IPS DF 6.9 (cell line): Measurements from ENCODE around the gene SMAD1.

Experiments used
- DNase-seq: peaks from one replicate; pipeline ENCODE4 v3.0.0-alpha.2; 2013; ENCODE audit warnings: low read depth, low spot score
- H3K27ac ChIP-seq: one replicate; pipeline ENCODE4 v1.5.1; 2013; ENCODE audit warnings: low read length, control low read depth
- H3K27me3 ChIP-seq: 2 replicates; pipeline ENCODE4 v1.6.1; 2013; ENCODE audit warnings: mild to moderate bottlenecking, low read length; ENCODE audit not compliant: control insufficient read depth, insufficient read depth
- H3K36me3 ChIP-seq: 2 replicates; pipeline ENCODE4 v1.6.1; 2013; ENCODE audit warnings: low read length; ENCODE audit not compliant: control insufficient read depth, insufficient read depth
- H3K4me1 ChIP-seq: 2 replicates; pipeline ENCODE4 v1.6.1; 2013; ENCODE audit warnings: low read length; ENCODE audit not compliant: control insufficient read depth, insufficient read depth
- H3K4me3 ChIP-seq: 2 replicates; pipeline ENCODE4 v1.5.1; 2013; ENCODE audit warnings: mild to moderate bottlenecking, low read length
- H3K9me3 ChIP-seq: 2 replicates; pipeline ENCODE4 v1.6.1; 2013; ENCODE audit warnings: low read length, inconsistent platforms; ENCODE audit not compliant: control insufficient read depth, insufficient read depth
- WGBS: extraction: QIAGEN DNeasy Blood & Tissue Kit; methylation state at CpG from one replicate; pipeline ENCODE4 v1.1.7; 2013; ENCODE audit warnings: mixed read lengths, missing lambda C conversion rate; ENCODE audit not compliant: insufficient read length, insufficient coverage; 5-methylcytosine and 5-hydroxymethylcytosine counted together

The SMAD1 gene

GRCh38 chr4:145487631-145488030 is 6.0 kb downstream of the SMAD1 start:
- H3K4me3 ChIP-seq, result no peak overlapping the region
- WGBS, result no CpG with 5 or more reads among the region's 3 CpGs
- no peaks in the 10 kb centered on the region for H3K27me3 ChIP-seq
- no peak for DNase-seq
- no peak overlapping the region for H3K27ac ChIP-seq
- no peaks in the 10 kb centered on the region for H3K36me3 ChIP-seq
- no peaks in the 10 kb centered on the region for H3K9me3 ChIP-seq
- peaks cover 1% of the 10 kb centered on the region; the same call in 1 of the 2 replicates for H3K4me1 ChIP-seq

- peaks cover 1% of the 10 kb centered on the region; the same call in 1 of the 2 replicates for H3K4me1 ChIP-seq
- H3K4me3 ChIP-seq, result no peak overlapping the region
- H3K27me3 ChIP-seq, result no peaks in the 10 kb centered on the region
- H3K9me3 ChIP-seq, result no peaks in the 10 kb centered on the region
- no CpG with 5 or more reads among the region's 2 CpGs for WGBS
- DNase-seq, result no peak
- no peaks in the 10 kb centered on the region for H3K36me3 ChIP-seq
- H3K27ac ChIP-seq, result no peak overlapping the region
Measured at GRCh38 chr4:145488310-145488709, 6.7 kb downstream of the SMAD1 start.

GRCh38 chr4:145489556-145489955 is 7.9 kb downstream of the SMAD1 start:
- Histone ChIP-seq H3K27ac (no peak overlapping the region), H3K27me3 (no peaks in the 10 kb centered on the region), H3K4me1 (0 out of 2 replicates have a peak, but pooled peaks cover 1% of the 10 kb centered on the region), H3K36me3 (no peaks in the 10 kb centered on the region), H3K9me3 (no peaks in the 10 kb centered on the region), H3K4me3 (no peak overlapping the region)
- DNase-seq, result no peak
- 100% methylated on average over 1 of the region's 3 CpGs for WGBS

- H3K4me1 ChIP-seq, result 0 out of 2 replicates have a peak, but pooled peaks cover 1% of the 10 kb centered on the region
- H3K9me3 ChIP-seq, result no peaks in the 10 kb centered on the region
- H3K4me3 ChIP-seq, result no peak overlapping the region
- no peak overlapping the region for H3K27ac ChIP-seq
- DNase-seq, result no peak
- WGBS, result no CpG with 5 or more reads among the region's 1 CpG
- no peaks in the 10 kb centered on the region for H3K27me3 ChIP-seq
- no peaks in the 10 kb centered on the region for H3K36me3 ChIP-seq
Measured at GRCh38 chr4:145490361-145490760, 8.7 kb downstream of the SMAD1 start.

- 0 out of 2 replicates have a peak, but pooled peaks cover 1% of the 10 kb centered on the region for H3K4me1 ChIP-seq
- no peaks in the 10 kb centered on the region for H3K9me3 ChIP-seq
- no peak overlapping the region for H3K4me3 ChIP-seq
- no CpG with 5 or more reads among the region's 1 CpG for WGBS
- DNase-seq, result no peak
- no peak overlapping the region for H3K27ac ChIP-seq
- H3K36me3 ChIP-seq, result no peaks in the 10 kb centered on the region
- H3K27me3 ChIP-seq, result no peaks in the 10 kb centered on the region
Measured at GRCh38 chr4:145490796-145491195, 9.1 kb downstream of the SMAD1 start.

GRCh38 chr4:145492376-145492775 is 10.7 kb downstream of the SMAD1 start:
- Histone ChIP-seq H3K27ac (no peak overlapping the region), H3K27me3 (no peaks in the 10 kb centered on the region), H3K4me3 (no peak overlapping the region), H3K4me1 (0 out of 2 replicates have a peak, but pooled peaks cover 1% of the 10 kb centered on the region), H3K9me3 (no peaks in the 10 kb centered on the region), H3K36me3 (no peaks in the 10 kb centered on the region)
- no CpG with 5 or more reads among the region's 3 CpGs for WGBS
- no peak for DNase-seq

- no peaks in the 10 kb centered on the region for H3K9me3 ChIP-seq
- 0 out of 2 replicates have a peak, but pooled peaks cover 1% of the 10 kb centered on the region for H3K4me1 ChIP-seq
- no peak overlapping the region for H3K27ac ChIP-seq
- H3K36me3 ChIP-seq, result no peaks in the 10 kb centered on the region
- WGBS, result no CpG with 5 or more reads among the region's 2 CpGs
- H3K4me3 ChIP-seq, result no peak overlapping the region
- H3K27me3 ChIP-seq, result no peaks in the 10 kb centered on the region
- no peak for DNase-seq
Measured at GRCh38 chr4:145493166-145493565, 11.5 kb downstream of the SMAD1 start.

GRCh38 chr4:145494666-145495270 is 13.1 kb downstream of the SMAD1 start:
- H3K9me3 ChIP-seq, result no peaks in the 10 kb centered on the region
- WGBS, result no CpG with 5 or more reads among the region's 4 CpGs

GRCh38 chr4:145496292-145496691 is 14.6 kb downstream of the SMAD1 start:
- WGBS, result 100% methylated on average over 2 of the region's 5 CpGs
- H3K27ac ChIP-seq, result no peak overlapping the region
- H3K4me1 ChIP-seq, result 0 out of 2 replicates have a peak, but pooled peaks cover 1% of the 10 kb centered on the region

More at GRCh38 chr4:145494666-145495270, 13.1 kb downstream of the SMAD1 start:
- no peaks in the 10 kb centered on the region for H3K36me3 ChIP-seq
- no peaks in the 10 kb centered on the region for H3K27me3 ChIP-seq
- H3K4me3 ChIP-seq, result no peak overlapping the region
- DNase-seq, result no peak
- 0 out of 2 replicates have a peak, but pooled peaks cover 1% of the 10 kb centered on the region for H3K4me1 ChIP-seq
- no peak overlapping the region for H3K27ac ChIP-seq

GRCh38 chr4:145497199-145498149 is 15.8 kb downstream of the SMAD1 start:
- no peak overlapping the region for H3K4me3 ChIP-seq
- H3K4me1 ChIP-seq, result no peaks in the 10 kb centered on the region
- WGBS, result no CpG with 5 or more reads among the region's 9 CpGs
- H3K36me3 ChIP-seq, result no peaks in the 10 kb centered on the region
- H3K27me3 ChIP-seq, result no peaks in the 10 kb centered on the region
- no peak for DNase-seq
- H3K27ac ChIP-seq, result no peak overlapping the region
- no peaks in the 10 kb centered on the region for H3K9me3 ChIP-seq

More at GRCh38 chr4:145496292-145496691, 14.6 kb downstream of the SMAD1 start:
- DNase-seq, result no peak
- Histone ChIP-seq H3K4me3 (no peak overlapping the region), H3K36me3 (no peaks in the 10 kb centered on the region), H3K27me3 (no peaks in the 10 kb centered on the region), H3K9me3 (no peaks in the 10 kb centered on the region)
